CD4-positive, alpha-beta T cell treated with Interleukin-4 for 1 hour (primary cell): Measurements from ENCODE around the gene MAPK8IP3.

Source experiments
- DNase-seq, 2 donors: peaks; one replicate each; pipeline ENCODE4 v3.0.0-alpha.2; 2020 to 2022

MAPK8IP3 gene

DNA sequence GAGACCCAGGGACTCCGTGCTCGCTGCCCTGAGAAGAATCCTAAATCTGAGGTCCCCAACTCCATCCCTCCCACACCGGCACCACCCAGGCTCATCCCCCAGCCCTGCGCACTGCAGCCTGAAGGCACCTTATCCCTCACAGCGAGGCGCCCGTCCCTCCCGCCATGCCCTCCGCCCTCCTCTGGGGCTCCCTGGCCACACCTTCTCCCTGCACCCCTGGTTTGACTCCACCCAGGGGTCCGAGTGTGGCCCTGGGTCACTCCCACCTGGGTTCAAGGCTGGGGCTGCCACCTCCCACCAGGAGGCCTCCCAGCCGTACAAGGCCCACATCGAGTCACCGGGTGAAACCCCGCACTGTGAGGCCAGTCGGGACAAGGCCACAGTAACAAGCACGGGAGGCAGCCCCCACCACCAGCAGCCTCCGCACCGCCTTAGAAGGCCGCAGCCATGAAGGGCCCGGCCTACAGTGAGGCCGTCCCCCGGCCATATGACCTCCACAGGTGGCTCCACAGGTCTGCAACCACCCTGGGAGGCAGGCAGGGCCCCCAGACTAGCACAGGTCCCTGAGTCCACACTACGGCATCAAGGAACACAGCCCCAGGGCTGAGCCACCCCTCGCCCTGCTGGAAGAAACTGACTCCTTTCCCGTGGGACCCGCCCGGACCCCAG, 112.3 kb downstream of the MAPK8IP3 start:
- DNase-seq = no peak

DNA sequence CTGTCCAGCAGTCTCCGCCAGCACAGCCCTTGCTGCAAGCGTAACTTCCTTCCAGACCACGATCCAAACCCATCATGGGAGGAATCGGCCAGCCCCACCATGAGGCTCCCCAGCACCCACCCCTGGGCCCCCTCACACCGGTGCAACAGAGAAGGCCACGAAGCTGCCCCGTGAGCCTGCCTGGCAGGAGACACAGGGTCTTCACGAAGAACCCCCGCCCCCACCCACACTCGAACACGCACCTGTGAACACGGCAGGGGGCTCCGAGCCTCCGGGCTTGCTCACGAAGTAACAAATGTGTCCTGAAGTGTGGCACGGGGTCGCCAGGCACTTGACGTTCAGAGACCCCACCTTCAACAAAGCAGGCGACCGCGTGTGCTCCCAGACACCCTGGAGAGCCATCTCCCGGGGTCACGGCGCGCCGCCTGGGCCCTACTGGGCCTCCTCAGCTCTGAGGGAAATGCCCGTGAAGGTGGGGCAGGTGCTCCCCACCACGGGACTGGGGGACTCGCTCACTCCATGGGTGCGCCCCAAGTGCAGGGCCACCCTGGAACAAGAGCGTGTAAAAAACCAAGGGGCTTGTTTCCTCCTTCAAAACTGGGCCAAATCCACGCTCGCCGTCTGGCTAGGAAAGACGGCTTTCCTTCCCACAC, 113.0 kb downstream of the MAPK8IP3 start:
- DNase-seq = no peak

DNA sequence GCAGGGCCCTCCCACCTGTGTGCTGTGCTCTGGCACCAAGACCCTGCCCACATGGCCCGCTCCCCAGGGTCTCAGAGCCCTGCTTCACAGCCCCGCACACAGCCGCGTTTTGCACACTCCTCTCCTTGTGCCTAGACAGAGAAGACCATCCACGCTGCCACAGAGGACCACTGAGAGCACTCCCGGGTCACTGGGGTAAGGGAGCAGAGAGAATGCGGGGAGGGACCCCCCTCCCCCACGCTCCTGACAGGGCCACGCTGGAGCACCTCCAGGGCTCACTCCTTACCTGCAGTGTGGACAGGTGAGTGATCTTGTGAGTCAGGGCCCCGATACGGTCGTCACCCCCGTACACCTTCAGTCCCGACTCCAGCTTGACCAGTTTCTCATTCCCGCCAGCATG, 113.6 kb downstream of the MAPK8IP3 start:
- no peak for DNase-seq
